Measurements from ENCODE around the gene OR4M1. TPM values are rescaled to one million over a fixed set of nuclear protein-coding genes. Genes with fewer than 3 reads are reported as not detected.
"Not testable (repeated sequence)": the region's sequence is repeated elsewhere in the genome, so short reads cannot be mapped to it uniquely, and the experiment has no call there.

OR4M1 gene
- polyA plus RNA-seq, 1 donor from 2014 or later = not detected

DNA sequence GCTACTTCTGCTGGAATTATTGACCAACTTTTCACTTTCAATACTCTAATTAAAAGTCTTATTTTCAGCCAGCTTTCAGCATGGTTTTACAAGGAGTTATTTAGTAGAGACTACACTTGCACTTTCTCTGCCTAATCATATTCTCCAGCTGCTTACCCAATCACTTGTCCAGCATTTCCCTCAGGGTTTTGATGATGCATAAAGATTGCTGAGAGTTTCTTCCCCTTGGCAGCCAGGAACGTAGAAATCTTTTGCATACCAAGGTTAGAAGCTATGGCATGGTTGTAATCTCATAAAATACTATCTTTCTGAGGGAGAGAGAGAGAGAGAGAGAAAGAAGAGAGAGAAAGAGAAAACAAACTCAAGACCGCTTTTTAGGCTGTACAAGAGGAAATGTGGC, 19.1 kb upstream of the OR4M1 start:
- H3K9ac ChIP-seq (ENCODE audit: low read length) = no peak overlapping the region
- no peak overlapping the region for H2AFZ ChIP-seq (ENCODE audit: low read depth, low read length)
- no peaks in the 10 kb centered on the region for H3K9me2 ChIP-seq (ENCODE audit: insufficient read depth, low read length)
- no peaks in the 10 kb centered on the region for H3F3A ChIP-seq (ENCODE audit: insufficient read depth, low read length, poor library complexity, severe bottlenecking)
- H3K27ac ChIP-seq (ENCODE audit: low read length) = no peak overlapping the region
- no peaks in the 10 kb centered on the region for H3K36me3 ChIP-seq (ENCODE audit: insufficient read depth, low read length)
- TF ChIP-seq SMC3 (conservative IDR thresholded peaks at IDR 0.05; ENCODE audit: poor library complexity) (no peak), EP300 (conservative IDR thresholded peaks at IDR 0.05; ENCODE audit: poor library complexity, severe bottlenecking) (no peak), TAF1 (IDR thresholded peaks at IDR 0.05; ENCODE audit: low read depth) (no peak)
- H3K79me2 ChIP-seq (replicated peaks; ENCODE audit: insufficient read depth, low read length) = no peaks in the 10 kb centered on the region
- no peaks in the 10 kb centered on the region for H3K9me3 ChIP-seq (ENCODE audit: low read length)
- no peak overlapping the region for H3K4me3 ChIP-seq (ENCODE audit: low read length)
- no peaks in the 10 kb centered on the region for H4K20me1 ChIP-seq (ENCODE audit: insufficient read depth)
- H3K4me2 ChIP-seq (ENCODE audit: low read length) = no peak overlapping the region
- H3K27me3 ChIP-seq (ENCODE audit: insufficient read depth, low read depth, low read length) = no peaks in the 10 kb centered on the region

GRCh38 chr14:19771491-19771890, 1.8 kb upstream of the OR4M1 start:
- H3K36me3 ChIP-seq (ENCODE audit: insufficient read depth, low read length); H3K27ac ChIP-seq (ENCODE audit: low read length); H3K27me3 ChIP-seq (ENCODE audit: insufficient read depth, low read depth, low read length); H3K4me2 ChIP-seq (ENCODE audit: low read length); H3K9me2 ChIP-seq (ENCODE audit: insufficient read depth, low read length); H2AFZ ChIP-seq (ENCODE audit: low read depth, low read length); H3K9ac ChIP-seq (ENCODE audit: low read length); H3K9me3 ChIP-seq (ENCODE audit: low read length); H3K4me3 ChIP-seq (ENCODE audit: low read length); H3F3A ChIP-seq (ENCODE audit: insufficient read depth, low read length, poor library complexity, severe bottlenecking); H4K20me1 ChIP-seq (ENCODE audit: insufficient read depth); H3K79me2 ChIP-seq (replicated peaks; ENCODE audit: insufficient read depth, low read length): not testable (repeated sequence)

DNA sequence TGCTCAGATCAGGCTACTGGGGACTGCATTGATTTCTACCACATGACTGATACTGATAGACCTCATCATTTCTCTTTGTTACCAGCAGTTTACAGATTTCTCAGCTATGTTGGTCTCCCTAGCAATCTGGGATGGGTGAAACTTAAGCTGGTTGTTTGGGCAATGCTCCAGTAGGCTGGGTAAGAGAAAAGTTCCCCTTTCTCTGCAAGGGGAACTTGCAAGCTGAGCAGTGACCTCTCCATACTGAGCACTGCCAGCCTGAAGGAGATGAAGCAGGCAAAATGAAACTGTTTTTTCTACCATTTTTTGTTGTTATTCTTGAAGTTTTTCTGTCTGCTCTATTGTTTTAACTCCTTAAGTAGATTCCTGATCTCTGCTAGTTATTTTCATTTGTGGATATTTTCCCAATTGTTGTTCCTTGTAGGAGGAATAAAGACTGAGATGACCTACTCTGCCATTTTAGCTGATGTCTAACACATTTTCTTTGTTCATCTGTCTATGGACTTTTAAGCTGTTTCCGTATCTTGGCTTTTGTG, 1.3 kb upstream of the OR4M1 start:
- H3F3A ChIP-seq (ENCODE audit: insufficient read depth, low read length, poor library complexity, severe bottlenecking) = no peaks in the 10 kb centered on the region
- H3K9me3 ChIP-seq (ENCODE audit: low read length) = no peaks in the 10 kb centered on the region
- H3K4me3 ChIP-seq (ENCODE audit: low read length) = no peak overlapping the region
- no peak overlapping the region for H2AFZ ChIP-seq (ENCODE audit: low read depth, low read length)
- no peak overlapping the region for H3K27ac ChIP-seq (ENCODE audit: low read length)
- no peaks in the 10 kb centered on the region for H3K9me2 ChIP-seq (ENCODE audit: insufficient read depth, low read length)
- H3K27me3 ChIP-seq (ENCODE audit: insufficient read depth, low read depth, low read length) = no peaks in the 10 kb centered on the region
- TF ChIP-seq EZH2 (IDR thresholded peaks at IDR 0.05; ENCODE audit: borderline replicate concordance, insufficient read depth, low read length, poor library complexity, severe bottlenecking) = no peak
- no peak for TF ChIP-seq EP300 (conservative IDR thresholded peaks at IDR 0.05; ENCODE audit: poor library complexity, severe bottlenecking)
- TF ChIP-seq REST (IDR thresholded peaks at IDR 0.05; ENCODE audit: borderline replicate concordance) = no peak
- no peak for TF ChIP-seq CTCF (IDR thresholded peaks at IDR 0.05; ENCODE audit: poor library complexity, severe bottlenecking)
- TF ChIP-seq RAD21 (conservative IDR thresholded peaks at IDR 0.05) = no peak
- TF ChIP-seq POLR2AphosphoS5 (IDR thresholded peaks at IDR 0.05) = no peak
- TF ChIP-seq TAF1 (IDR thresholded peaks at IDR 0.05; ENCODE audit: low read depth) = no peak
- TF ChIP-seq MXI1 (conservative IDR thresholded peaks at IDR 0.05; ENCODE audit: poor library complexity, severe bottlenecking) = no peak
- H3K9ac ChIP-seq (ENCODE audit: low read length) = no peak overlapping the region
- H3K36me3 ChIP-seq (ENCODE audit: insufficient read depth, low read length) = no peaks in the 10 kb centered on the region
- H4K20me1 ChIP-seq (ENCODE audit: insufficient read depth) = no peaks in the 10 kb centered on the region
- no peak overlapping the region for H3K4me2 ChIP-seq (ENCODE audit: low read length)
- H3K79me2 ChIP-seq (replicated peaks; ENCODE audit: insufficient read depth, low read length) = no peaks in the 10 kb centered on the region

- H3K4me2 ChIP-seq (ENCODE audit: low read length); H3K9me3 ChIP-seq (ENCODE audit: low read length); H3K36me3 ChIP-seq (ENCODE audit: insufficient read depth, low read length); H3K9ac ChIP-seq (ENCODE audit: low read length); H3K4me3 ChIP-seq (ENCODE audit: low read length); H2AFZ ChIP-seq (ENCODE audit: low read depth, low read length); H3K79me2 ChIP-seq (replicated peaks; ENCODE audit: insufficient read depth, low read length); H3K27me3 ChIP-seq (ENCODE audit: insufficient read depth, low read depth, low read length); H3K9me2 ChIP-seq (ENCODE audit: insufficient read depth, low read length); H3F3A ChIP-seq (ENCODE audit: insufficient read depth, low read length, poor library complexity, severe bottlenecking); H4K20me1 ChIP-seq (ENCODE audit: insufficient read depth); H3K27ac ChIP-seq (ENCODE audit: low read length): not testable (repeated sequence)
These were observed 850 bp upstream of the OR4M1 start for GRCh38 chr14:19772454-19772853.

Data from neural cell (in vitro differentiated cells).